CD14-positive monocyte (primary cell): Measurements from ENCODE around the gene STOX2. TPM values are rescaled to one million over a fixed set of nuclear protein-coding genes. Genes with fewer than 3 reads are reported as not detected.

Source experiments
- DNase-seq, 3 donors: peaks; one replicate each; pipeline ENCODE4 v3.0.0-alpha.2; 2011 to 2022
- H2AFZ ChIP-seq: 2 replicates; pipeline ENCODE4 v1.6.0; 2012; ENCODE audit warnings: mild to moderate bottlenecking, low read depth, low read length, inconsistent platforms; ENCODE audit not compliant: insufficient read depth, poor library complexity, severe bottlenecking
- H3K27ac ChIP-seq, 2 donors: 1 replicate in 1 of 2; 2 replicates in 1 of 2; pipeline ENCODE4 v1.5.1; 2012 to 2013; ENCODE audit warnings: low read length in 2 of 2, control low read depth in 1 of 2, inconsistent platforms in 1 of 2, low read depth in 1 of 2, mild to moderate bottlenecking in 1 of 2
- H3K27me3 ChIP-seq, 2 donors: one replicate each; pipeline versions ENCODE4 v1.6.0 to v1.6.1; 2011 to 2013; ENCODE audit warnings: low read length in 2 of 2; ENCODE audit not compliant: control insufficient read depth in 2 of 2, insufficient read depth in 2 of 2
- H3K36me3 ChIP-seq, 2 donors: replicated peaks in 1 of 2; 1 replicate in 1 of 2; 2 replicates in 1 of 2; pipeline versions ENCODE4 v1.5.1 to v1.6.1; 2012 to 2013; ENCODE audit warnings: low read length in 2 of 2, control low read depth in 1 of 2, inconsistent platforms in 1 of 2, mild to moderate bottlenecking in 1 of 2; ENCODE audit not compliant: insufficient read depth in 2 of 2, control insufficient read depth in 1 of 2
- H3K4me1 ChIP-seq, 2 donors: 1 replicate in 1 of 2; 2 replicates in 1 of 2; pipeline versions ENCODE4 v1.5.1 to v1.6.1; 2012 to 2013; ENCODE audit warnings: low read length in 2 of 2, control low read depth in 1 of 2, inconsistent platforms in 1 of 2, mild to moderate bottlenecking in 1 of 2, moderate library complexity in 1 of 2; ENCODE audit not compliant: insufficient read depth in 2 of 2, control insufficient read depth in 1 of 2
- H3K4me2 ChIP-seq: replicated peaks from 2 replicates; pipeline ENCODE3; 2012; ENCODE audit warnings: low read length, moderate library complexity, mild to moderate bottlenecking; ENCODE audit not compliant: poor library complexity, severe bottlenecking; ENCODE audit errors: extremely low read depth
- H3K4me3 ChIP-seq, 3 experiments: fragments of 200-600 bp in 1 of 3; sonication (generic) in 1 of 3; replicated peaks in 1 of 3; 1 replicate in 2 of 3; 2 replicates in 1 of 3; pipeline ENCODE4 v1.5.1; 2011 to 2013; ENCODE audit warnings: low read length in 3 of 3, mild to moderate bottlenecking in 3 of 3, control low read depth in 2 of 3, low read depth in 2 of 3, inconsistent platforms in 1 of 3, moderate library complexity in 1 of 3
- H3K79me2 ChIP-seq: 2 replicates; pipeline ENCODE4 v1.6.0; 2012; ENCODE audit warnings: mild to moderate bottlenecking, control low read depth, inconsistent platforms, low read length, moderate library complexity; ENCODE audit not compliant: insufficient read depth
- H3K9ac ChIP-seq: 2 replicates; pipeline ENCODE4 v1.6.0; 2017; ENCODE audit warnings: low read length, mild to moderate bottlenecking; ENCODE audit not compliant: insufficient read depth, poor library complexity, severe bottlenecking
- H3K9me3 ChIP-seq, 2 donors: replicated peaks in 1 of 2; 1 replicate in 1 of 2; 2 replicates in 1 of 2; pipeline versions ENCODE4 v1.5.1 to v1.6.1; 2012 to 2013; ENCODE audit warnings: low read length in 2 of 2, control low read depth in 1 of 2; ENCODE audit not compliant: control insufficient read depth in 1 of 2, insufficient read depth in 1 of 2
- H4K20me1 ChIP-seq: 2 replicates; pipeline ENCODE4 v1.6.0; 2012; ENCODE audit warnings: mild to moderate bottlenecking, low read length, control low read depth, moderate library complexity; ENCODE audit not compliant: insufficient read depth
- H3K27ac Mint-ChIP-seq, 7 donors: one replicate each; pipeline ENCODE4 v1.8.0; 2020; ENCODE audit warnings: mild to moderate bottlenecking in 7 of 7, mixed read lengths in 7 of 7, moderate library complexity in 6 of 7, inconsistent platforms in 2 of 7
- H3K27me3 Mint-ChIP-seq, 3 donors: one replicate each; pipeline ENCODE4 v1.8.0; 2021 to 2022; ENCODE audit warnings: low read depth in 3 of 3, mild to moderate bottlenecking in 3 of 3, mixed read lengths in 3 of 3, moderate library complexity in 3 of 3, inconsistent platforms in 1 of 3
- H3K36me3 Mint-ChIP-seq, 2 donors: one replicate each; pipeline ENCODE4 v1.8.0; 2020; ENCODE audit warnings: mixed read lengths in 2 of 2, inconsistent platforms in 1 of 2, mild to moderate bottlenecking in 1 of 2
- H3K4me1 Mint-ChIP-seq: one replicate; pipeline ENCODE4 v1.8.0; 2020; ENCODE audit warnings: mild to moderate bottlenecking, mixed read lengths
- H3K4me3 Mint-ChIP-seq, 2 donors: one replicate each; pipeline ENCODE4 v1.8.0; 2020; ENCODE audit warnings: mild to moderate bottlenecking in 2 of 2, mixed read lengths in 2 of 2, moderate library complexity in 1 of 2
- H3K9me3 Mint-ChIP-seq, 7 donors: one replicate each; pipeline ENCODE4 v1.8.0; 2020 to 2022; ENCODE audit warnings: mixed read lengths in 7 of 7, mild to moderate bottlenecking in 6 of 7, moderate library complexity in 6 of 7, inconsistent platforms in 2 of 7
- CTCF ChIP-seq: fragments of 200-600 bp; IDR thresholded peaks from one replicate; pipeline ENCODE4 v1.8.0; 2022; ENCODE audit warnings: antibody characterized with exemption, mild to moderate bottlenecking
- WGBS: methylation state at CpG from one replicate; pipeline ENCODE4 v1.1.5; 2013; ENCODE audit warnings: missing lambda C conversion rate; ENCODE audit not compliant: insufficient coverage; 5-methylcytosine and 5-hydroxymethylcytosine counted together
- intact Hi-C, 2 donors: fragments of 100-400 bp; cut with micrococcal nuclease; formaldehyde crosslinking; loops; one replicate each; pipeline versions ENCODE4 v1.15.0 to v1.15.1; 2023
- polyA plus RNA-seq, 3 donors: library from polyadenylated mRNA; depleted of rRNA in 1 of 3; unstranded in 2 of 3; stranded (reverse) in 1 of 3; fragments of 300-500 nt in 2 of 3; fragments of >200 nt in 1 of 3; fragmentation: Illumina TruSeq in 2 of 3; gene quantifications; 1 replicate in 2 of 3; 2 replicates in 1 of 3; pipeline ENCODE4 v1.2.3, GENCODE V29; 2012 to 2021

STOX2 gene
- polyA plus RNA-seq, 3 donors: 0.01 TPM; not detected in 2

DNA sequence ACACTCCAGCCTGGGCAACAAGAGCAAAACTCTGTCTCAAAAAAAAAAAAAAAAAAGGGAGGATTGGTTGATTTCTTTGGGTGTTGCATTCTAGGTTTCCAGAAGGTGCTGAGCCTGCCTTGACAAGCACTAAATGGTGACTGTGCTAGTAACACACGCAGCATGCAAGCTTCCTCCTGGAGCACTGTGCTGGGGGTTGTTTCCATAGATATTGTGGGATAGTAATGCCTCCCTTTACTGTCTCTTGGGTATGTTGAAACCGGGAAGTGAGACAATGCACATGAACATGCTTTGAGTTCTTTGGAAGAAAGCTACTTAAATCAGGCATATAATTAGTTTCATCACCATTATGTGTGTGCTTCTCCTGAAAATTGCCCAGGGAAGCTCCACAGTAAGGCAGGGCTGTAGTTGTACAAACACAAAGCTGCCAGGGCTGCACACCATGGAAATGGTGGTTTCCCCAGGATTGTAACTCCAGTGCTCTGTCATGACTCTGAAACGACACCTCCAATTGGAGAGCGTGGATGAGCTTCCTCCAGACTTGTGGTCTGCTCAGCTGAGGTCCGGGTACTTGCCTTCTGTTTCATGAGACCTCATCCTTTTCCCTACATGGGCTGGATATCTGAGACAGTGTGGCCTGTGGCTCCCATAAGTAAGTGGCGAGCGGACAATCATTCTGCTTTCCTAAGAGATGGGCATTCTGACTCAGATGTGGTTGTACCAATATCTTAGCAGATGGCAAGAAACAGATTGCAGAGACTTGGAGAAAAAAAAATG lies 31.5 kb upstream of the STOX2 start:
- Mint-ChIP-seq H3K4me3 (no peak overlapping the region), H3K9me3 (no peaks in the 10 kb centered on the region), H3K27ac (no peak overlapping the region), H3K4me1 (peaks cover 20% of the 10 kb centered on the region), H3K27me3 (peaks cover 0 to 5% (median 4%) of the 10 kb centered on the region in 3 donors), H3K36me3 (no peaks in the 10 kb centered on the region)
- intact Hi-C loops: no loop called here
- no peak for TF ChIP-seq CTCF
- no peaks in the 10 kb centered on the region for H3K79me2 ChIP-seq
- H2AFZ ChIP-seq: no peak overlapping the region
- H3K9me3 ChIP-seq: no peaks in the 10 kb centered on the region
- H3K27ac ChIP-seq: no peak overlapping the region
- peaks cover 4 to 5% of the 10 kb centered on the region in 2 donors for H3K4me1 ChIP-seq
- H3K36me3 ChIP-seq: no peaks in the 10 kb centered on the region
- DNase-seq: no peak
- no peak overlapping the region for H3K9ac ChIP-seq
- no peak overlapping the region for H3K4me3 ChIP-seq
- no peak overlapping the region for H3K4me2 ChIP-seq
- H4K20me1 ChIP-seq: no peaks in the 10 kb centered on the region
- no peaks in the 10 kb centered on the region for H3K27me3 ChIP-seq
- 69% methylated on average over 7 of the region's 7 CpGs for WGBS

DNA sequence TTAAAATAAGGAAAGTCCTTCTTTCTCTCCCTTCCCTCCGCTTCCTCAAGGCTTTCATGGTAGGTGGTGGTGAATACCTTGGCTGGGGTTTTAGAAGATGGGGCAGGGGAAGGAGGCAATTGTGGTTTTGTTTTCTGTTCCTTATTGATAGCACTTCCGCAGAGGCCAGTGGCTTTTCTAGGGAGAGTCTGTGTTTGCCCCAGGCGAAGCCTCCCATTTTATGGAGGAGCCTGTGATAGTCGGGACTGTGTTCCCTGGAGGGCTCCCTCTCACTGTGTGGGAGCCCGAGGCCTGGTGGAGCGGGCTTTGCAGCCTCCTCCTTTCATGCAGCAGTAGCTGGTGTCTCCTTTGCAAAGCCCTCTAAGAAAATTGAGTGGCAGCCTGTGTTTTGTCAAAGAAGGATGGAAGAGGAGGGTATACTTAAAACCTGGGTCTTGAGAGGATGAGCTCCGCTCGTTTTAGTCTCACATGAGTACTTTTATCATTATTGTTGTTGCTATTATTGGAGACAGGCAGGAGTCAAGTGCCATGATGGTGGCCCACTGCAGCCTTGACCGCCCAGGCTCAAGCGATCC lies 29.8 kb upstream of the STOX2 start:
- H3K4me2 ChIP-seq: no peak overlapping the region
- H3K4me1 ChIP-seq: peaks cover 4 to 5% of the 10 kb centered on the region in 2 donors
- H3K9me3 ChIP-seq: no peaks in the 10 kb centered on the region
- no peak overlapping the region for H3K27ac ChIP-seq
- Mint-ChIP-seq H3K4me3 (peak overlapping the region in 1 of 2 donors; percentile 43), H3K27me3 (peaks cover 0 to 6% (median 5%) of the 10 kb centered on the region in 3 donors), H3K27ac (no peak overlapping the region), H3K9me3 (no peaks in the 10 kb centered on the region), H3K36me3 (no peaks in the 10 kb centered on the region), H3K4me1 (peaks cover 20% of the 10 kb centered on the region)
- H3K27me3 ChIP-seq: no peaks in the 10 kb centered on the region
- WGBS: 58% methylated on average over 5 of the region's 10 CpGs
- no peaks in the 10 kb centered on the region for H3K36me3 ChIP-seq
- no peaks in the 10 kb centered on the region for H3K79me2 ChIP-seq
- DNase-seq: no peak
- no peak overlapping the region for H3K4me3 ChIP-seq
- no peak for TF ChIP-seq CTCF
- H4K20me1 ChIP-seq: no peaks in the 10 kb centered on the region
- H3K9ac ChIP-seq: no peak overlapping the region
- peak overlapping the region; percentile 41 for H2AFZ ChIP-seq
- intact Hi-C loops: no loop called here
